Measurements from ENCODE around the gene INHA. TPM values are rescaled to one million over a fixed set of nuclear protein-coding genes. Genes with fewer than 3 reads are reported as not detected.

INHA gene
- total RNA-seq, 1 donor from 2014 or later: not detected

DNA sequence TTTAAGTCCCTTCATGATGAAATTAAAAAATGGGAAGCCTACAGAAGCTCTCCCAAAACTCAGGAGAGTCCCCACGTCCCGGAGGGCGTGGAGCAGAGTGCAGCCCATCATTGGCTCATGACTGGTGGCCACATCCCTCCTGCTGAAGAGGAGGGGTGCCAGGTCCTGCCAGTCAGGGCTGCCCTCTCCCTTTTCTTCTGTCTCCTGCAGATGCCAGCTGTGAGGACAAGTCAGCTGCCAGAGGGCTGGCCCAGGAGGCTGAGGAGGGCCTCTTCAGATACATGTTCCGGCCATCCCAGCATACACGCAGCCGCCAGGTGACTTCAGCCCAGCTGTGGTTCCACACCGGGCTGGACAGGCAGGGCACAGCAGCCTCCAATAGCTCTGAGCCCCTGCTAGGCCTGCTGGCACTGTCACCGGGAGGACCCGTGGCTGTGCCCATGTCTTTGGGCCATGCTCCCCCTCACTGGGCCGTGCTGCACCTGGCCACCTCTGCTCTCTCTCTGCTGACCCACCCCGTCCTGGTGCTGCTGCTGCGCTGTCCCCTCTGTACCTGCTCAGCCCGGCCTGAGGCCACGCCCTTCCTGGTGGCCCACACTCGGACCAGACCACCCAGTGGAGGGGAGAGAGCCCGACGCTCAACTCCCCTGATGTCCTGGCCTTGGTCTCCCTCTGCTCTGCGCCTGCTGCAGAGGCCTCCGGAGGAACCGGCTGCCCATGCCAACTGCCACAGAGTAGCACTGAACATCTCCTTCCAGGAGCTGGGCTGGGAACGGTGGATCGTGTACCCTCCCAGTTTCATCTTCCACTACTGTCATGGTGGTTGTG lies 2.6 kb downstream of the INHA start:
- ATAC-seq (ENCODE audit: low read depth) (no peak), DNase-seq (no peak)
- TF ChIP-seq, protein P1, sequence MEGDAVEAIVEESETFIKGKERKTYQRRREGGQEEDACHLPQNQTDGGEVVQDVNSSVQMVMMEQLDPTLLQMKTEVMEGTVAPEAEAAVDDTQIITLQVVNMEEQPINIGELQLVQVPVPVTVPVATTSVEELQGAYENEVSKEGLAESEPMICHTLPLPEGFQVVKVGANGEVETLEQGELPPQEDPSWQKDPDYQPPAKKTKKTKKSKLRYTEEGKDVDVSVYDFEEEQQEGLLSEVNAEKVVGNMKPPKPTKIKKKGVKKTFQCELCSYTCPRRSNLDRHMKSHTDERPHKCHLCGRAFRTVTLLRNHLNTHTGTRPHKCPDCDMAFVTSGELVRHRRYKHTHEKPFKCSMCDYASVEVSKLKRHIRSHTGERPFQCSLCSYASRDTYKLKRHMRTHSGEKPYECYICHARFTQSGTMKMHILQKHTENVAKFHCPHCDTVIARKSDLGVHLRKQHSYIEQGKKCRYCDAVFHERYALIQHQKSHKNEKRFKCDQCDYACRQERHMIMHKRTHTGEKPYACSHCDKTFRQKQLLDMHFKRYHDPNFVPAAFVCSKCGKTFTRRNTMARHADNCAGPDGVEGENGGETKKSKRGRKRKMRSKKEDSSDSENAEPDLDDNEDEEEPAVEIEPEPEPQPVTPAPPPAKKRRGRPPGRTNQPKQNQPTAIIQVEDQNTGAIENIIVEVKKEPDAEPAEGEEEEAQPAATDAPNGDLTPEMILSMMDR (IDR thresholded peaks at IDR 0.05): no peak
- no peak overlapping the region for H3K4me3 Mint-ChIP-seq
- ChIA-PET POLR2A (no interaction called here), CTCF (no interaction called here)
- no peak overlapping the region for H3K27ac Mint-ChIP-seq
- peaks cover 39% of the 10 kb centered on the region for H3K27me3 Mint-ChIP-seq
- intact Hi-C loops (cut with micrococcal nuclease): no loop called here
- H3K4me1 Mint-ChIP-seq: no peaks in the 10 kb centered on the region
- H3K9me3 Mint-ChIP-seq: no peaks in the 10 kb centered on the region
- H3K36me3 Mint-ChIP-seq (ENCODE audit: low read depth): no peaks in the 10 kb centered on the region

DNA sequence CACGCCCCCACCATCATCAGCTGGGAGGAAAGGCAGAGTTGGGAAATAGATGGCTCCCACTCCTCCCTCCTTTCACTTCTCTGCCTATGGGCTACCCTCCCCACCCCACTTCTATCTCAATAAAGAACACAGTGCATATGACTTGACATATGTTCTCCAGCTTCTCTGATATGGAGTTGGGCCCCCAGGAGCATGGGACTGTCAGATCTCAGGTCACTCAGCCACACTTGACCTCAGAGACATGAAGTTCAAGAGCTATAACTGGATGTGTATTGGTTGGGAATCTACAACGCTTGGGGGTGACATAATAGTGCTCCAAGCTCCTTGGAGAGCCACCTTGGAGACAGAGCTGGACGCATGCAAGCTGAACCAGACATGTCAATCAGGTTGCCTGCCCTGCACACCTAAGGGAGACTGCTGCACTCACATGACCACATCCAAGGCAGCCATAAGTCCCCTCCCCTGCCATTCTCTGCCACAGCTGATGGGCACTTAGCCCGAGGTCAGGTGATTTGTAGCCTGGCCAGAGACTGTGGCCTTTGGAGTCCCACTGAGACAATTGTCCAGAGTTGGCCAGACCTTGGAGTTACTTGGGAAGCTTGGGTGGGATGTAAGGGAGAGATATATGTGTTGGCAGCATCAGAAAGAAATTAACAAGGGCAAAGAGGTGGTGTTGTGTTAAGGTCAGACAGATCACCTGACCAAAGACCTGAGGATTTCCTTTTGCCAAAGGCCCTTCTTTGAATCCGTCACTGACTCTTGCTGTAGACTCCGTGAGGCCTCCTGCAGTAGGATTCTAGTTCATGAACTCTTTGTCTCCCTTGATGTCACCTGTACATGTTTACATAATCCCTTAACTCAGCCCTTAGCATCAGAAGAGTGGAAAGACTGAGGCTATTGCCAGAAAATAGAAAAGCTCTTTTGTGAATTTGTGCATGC lies 3.7 kb downstream of the INHA start:
- no peak overlapping the region for H3K27ac Mint-ChIP-seq
- H3K4me3 Mint-ChIP-seq: no peak overlapping the region
- peaks cover 37% of the 10 kb centered on the region for H3K27me3 Mint-ChIP-seq
- TF ChIP-seq, protein P1 (IDR thresholded peaks at IDR 0.05): no peak
- no peak for ATAC-seq (ENCODE audit: low read depth)
- ChIA-PET CTCF (no interaction called here), POLR2A (no interaction called here)
- DNase-seq: no peak
- no peaks in the 10 kb centered on the region for H3K9me3 Mint-ChIP-seq
- H3K36me3 Mint-ChIP-seq (ENCODE audit: low read depth): no peaks in the 10 kb centered on the region
- intact Hi-C loops (cut with micrococcal nuclease): no loop called here
- H3K4me1 Mint-ChIP-seq: no peaks in the 10 kb centered on the region

DNA sequence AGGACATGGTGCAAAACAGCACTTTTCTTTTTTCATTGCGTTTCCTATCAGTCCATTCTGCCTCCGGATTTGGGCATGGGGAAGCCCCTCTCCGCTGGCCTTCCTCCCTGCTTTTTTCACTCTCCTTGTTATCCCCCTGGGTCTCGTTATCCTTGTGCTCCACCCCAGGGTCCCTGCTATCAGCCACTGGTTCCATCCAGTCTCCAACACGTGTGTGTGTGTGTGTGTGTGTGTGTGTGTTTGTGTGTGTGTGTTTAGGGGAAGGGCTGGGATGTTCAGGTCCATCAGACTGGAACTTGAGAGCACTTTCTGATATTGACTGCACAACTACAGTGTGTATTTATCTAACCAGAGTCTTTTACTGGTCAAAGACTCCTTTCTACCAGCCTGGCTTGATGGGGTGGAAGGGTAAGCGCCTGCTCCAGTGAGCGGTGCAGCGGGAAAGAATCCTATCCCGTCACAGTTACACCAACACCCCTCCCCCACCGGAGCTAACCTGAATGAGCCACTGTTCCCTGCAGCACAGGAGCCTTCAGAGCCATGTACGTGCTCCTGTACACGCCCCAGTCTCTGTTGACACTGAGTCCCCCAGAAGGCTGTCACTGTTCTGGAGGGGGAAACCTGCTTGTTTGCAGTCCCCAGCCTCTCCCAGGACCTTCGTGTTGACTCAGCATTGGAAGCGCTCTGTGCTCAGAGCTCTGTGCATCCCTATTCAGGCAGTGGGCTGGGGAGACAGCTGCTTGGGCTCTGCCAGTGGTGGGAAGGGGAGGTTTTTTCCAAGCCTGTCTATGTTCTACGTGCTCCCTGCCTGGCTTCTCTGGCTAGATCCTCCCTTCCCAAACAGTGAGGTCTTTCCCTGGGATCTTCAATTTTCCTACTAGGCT lies 4.6 kb downstream of the INHA start:
- H3K27ac Mint-ChIP-seq: no peak overlapping the region

DNA sequence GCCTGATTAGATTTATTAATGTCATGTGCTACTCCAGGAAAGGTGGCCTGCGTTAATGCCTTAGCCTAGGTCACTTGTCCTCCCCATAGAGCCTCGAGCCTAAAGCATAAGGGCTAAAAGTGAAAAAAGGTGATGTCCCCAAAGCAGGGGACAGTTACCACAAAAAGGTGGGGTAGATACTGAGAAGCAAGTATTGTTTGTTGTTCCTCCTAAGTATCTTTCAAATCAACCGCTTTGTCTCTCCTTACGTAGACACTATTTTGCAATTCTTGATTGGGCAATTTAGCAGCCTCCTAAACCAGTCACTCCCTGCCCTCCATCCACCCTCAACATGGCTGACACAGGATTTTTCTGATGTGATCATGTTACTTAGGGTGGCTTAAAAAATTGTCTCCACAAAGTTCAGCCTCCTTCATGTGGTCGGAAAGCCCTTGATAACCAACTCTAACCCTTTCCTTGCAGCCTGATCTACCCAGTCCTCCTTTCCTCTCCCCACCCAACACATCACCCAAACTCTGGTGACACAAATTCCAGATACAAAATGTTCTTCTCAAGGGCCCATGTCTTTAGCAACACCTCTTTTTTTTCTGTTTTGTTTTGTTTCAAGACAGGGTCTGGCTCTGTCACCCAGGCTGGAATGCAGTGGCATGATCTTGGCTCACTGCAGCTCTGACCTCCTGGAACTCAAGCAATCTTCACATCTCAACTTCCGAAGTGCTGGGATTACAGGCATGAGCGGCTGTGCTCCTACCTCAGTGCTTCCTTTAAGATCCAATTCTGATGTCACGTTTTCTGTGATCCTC lies 6.9 kb downstream of the INHA start:
- Mint-ChIP-seq H3K27me3 (peaks cover 29% of the 10 kb centered on the region), H3K9me3 (no peaks in the 10 kb centered on the region), H3K36me3 (ENCODE audit: low read depth) (no peaks in the 10 kb centered on the region), H3K4me1 (no peaks in the 10 kb centered on the region), H3K27ac (no peak overlapping the region), H3K4me3 (no peak overlapping the region)
- POLR2A ChIA-PET: no interaction called here
- DNase-seq: no peak
- TF ChIP-seq, protein P1 (IDR thresholded peaks at IDR 0.05): no peak
- ATAC-seq (ENCODE audit: low read depth): no peak
- intact Hi-C loops (cut with micrococcal nuclease): no loop called here
- CTCF ChIA-PET: no interaction called here

More for the DNA sequence above, 4.6 kb downstream of the INHA start:
- Mint-ChIP-seq H3K27me3 (peaks cover 40% of the 10 kb centered on the region), H3K4me3 (no peak overlapping the region), H3K4me1 (no peaks in the 10 kb centered on the region), H3K36me3 (ENCODE audit: low read depth) (no peaks in the 10 kb centered on the region), H3K9me3 (no peaks in the 10 kb centered on the region)
- no peak for ATAC-seq (ENCODE audit: low read depth)
- ChIA-PET POLR2A (no interaction called here), CTCF (no interaction called here)
- no peak for DNase-seq
- TF ChIP-seq, protein P1 (IDR thresholded peaks at IDR 0.05): no peak
- intact Hi-C loops (cut with micrococcal nuclease): no loop called here

All from activated B cell treated with CpG ODN at 0.5 μM for 24 hours (primary cell).